HG03280 (cell line): Measurements from ENCODE around the gene MTMR3.

Experiments
- ATAC-seq: cut with Tn5 transposase; IDR thresholded peaks from one replicate; pipeline ENCODE4 v1.9.1; 2021; ENCODE audit warnings: mild to moderate bottlenecking, moderate library complexity; ENCODE audit not compliant: unreplicated experiment

Gene MTMR3

GRCh38 chr22:30023099-30023660, 140.2 kb downstream of the MTMR3 start:
- no peak for ATAC-seq

GRCh38 chr22:30024231-30024630, 141.3 kb downstream of the MTMR3 start:
- no peak for ATAC-seq

- ATAC-seq, result no peak
Measured at GRCh38 chr22:30025221-30025620, 142.2 kb downstream of the MTMR3 start.

- ATAC-seq, result no peak
Measured at GRCh38 chr22:30026756-30027155, 143.8 kb downstream of the MTMR3 start.

GRCh38 chr22:30027169-30027568, 144.2 kb downstream of the MTMR3 start:
- no peak for ATAC-seq

GRCh38 chr22:30027791-30028190, 144.8 kb downstream of the MTMR3 start:
- ATAC-seq, result no peak

GRCh38 chr22:30028731-30029130, 145.8 kb downstream of the MTMR3 start:
- no peak for ATAC-seq

- ATAC-seq, result no peak
Measured at GRCh38 chr22:30029512-30029911, 146.5 kb downstream of the MTMR3 start.

GRCh38 chr22:30030329-30030728, 147.4 kb downstream of the MTMR3 start:
- no peak for ATAC-seq

GRCh38 chr22:30031328-30031727, 148.4 kb downstream of the MTMR3 start:
- ATAC-seq, result no peak

GRCh38 chr22:30031764-30032455, 148.9 kb downstream of the MTMR3 start:
- ATAC-seq, result no peak

GRCh38 chr22:30033137-30033536, 150.2 kb downstream of the MTMR3 start:
- ATAC-seq, result no peak

GRCh38 chr22:30033901-30034300, 150.9 kb downstream of the MTMR3 start:
- ATAC-seq, result no peak

GRCh38 chr22:30036656-30037055, 153.7 kb downstream of the MTMR3 start:
- ATAC-seq, result no peak

GRCh38 chr22:30038219-30038618, 155.2 kb downstream of the MTMR3 start:
- ATAC-seq, result no peak

GRCh38 chr22:30040499-30041260, 157.7 kb downstream of the MTMR3 start:
- no peak for ATAC-seq

- no peak for ATAC-seq
Measured at GRCh38 chr22:30041475-30041874, 158.5 kb downstream of the MTMR3 start.

GRCh38 chr22:30041881-30042280, 158.9 kb downstream of the MTMR3 start:
- ATAC-seq, result no peak

- no peak for ATAC-seq
Measured at GRCh38 chr22:30043161-30043560, 160.2 kb downstream of the MTMR3 start.

- ATAC-seq, result no peak
Measured at GRCh38 chr22:30044369-30044768, 161.4 kb downstream of the MTMR3 start.

- no peak for ATAC-seq
Measured at GRCh38 chr22:30044881-30045493, 162.0 kb downstream of the MTMR3 start.

GRCh38 chr22:30045494-30045887, 162.5 kb downstream of the MTMR3 start:
- no peak for ATAC-seq
